Right atrium auricular region (tissue), 2 donors: ENCODE measurements around the gene LIMS4. TPM values are rescaled to one million over a fixed set of nuclear protein-coding genes. Genes with fewer than 3 reads are reported as not detected.
"Not testable (repeated sequence)": the region's sequence is repeated elsewhere in the genome, so short reads cannot be mapped to it uniquely, and the experiment has no call there.

Source experiments
- DNase-seq: peaks from one replicate; pipeline ENCODE4 v3.0.0-alpha.2; 2019; ENCODE audit warnings: low spot score
- H3K27ac ChIP-seq, 2 donors: fragments of 200-600 bp; sonication (generic); 1 replicate in 1 of 2; 2 replicates in 1 of 2; pipeline ENCODE4 v1.5.1; 2016 to 2019
- H3K27me3 ChIP-seq, 2 donors: fragments of 200-600 bp; sonication (generic); one replicate each; pipeline versions ENCODE4 v1.5.1 to v1.6.0; 2017 to 2019
- H3K36me3 ChIP-seq: fragments of 200-600 bp; sonication (generic); one replicate; pipeline ENCODE4 v1.5.1; 2016
- H3K4me1 ChIP-seq, 2 donors: fragments of 200-600 bp; sonication (generic); one replicate each; pipeline versions ENCODE4 v1.5.1 to v1.6.0; 2017 to 2019
- H3K4me3 ChIP-seq, 2 donors: fragments of 200-600 bp; sonication (generic); 1 replicate in 1 of 2; 2 replicates in 1 of 2; pipeline ENCODE4 v1.5.1; 2017 to 2019; ENCODE audit warnings: mild to moderate bottlenecking in 1 of 2, moderate library complexity in 1 of 2
- H3K9me3 ChIP-seq, 2 donors: fragments of 200-600 bp; sonication (generic); one replicate each; pipeline ENCODE4 v1.5.1; 2019
- total RNA-seq, 2 donors: library from RNA; depleted of rRNA; stranded (reverse); fragments of >200 nt; gene quantifications; one replicate each; pipeline ENCODE4 v1.1.0, GENCODE V29; 2016

The LIMS4 gene, protein sequence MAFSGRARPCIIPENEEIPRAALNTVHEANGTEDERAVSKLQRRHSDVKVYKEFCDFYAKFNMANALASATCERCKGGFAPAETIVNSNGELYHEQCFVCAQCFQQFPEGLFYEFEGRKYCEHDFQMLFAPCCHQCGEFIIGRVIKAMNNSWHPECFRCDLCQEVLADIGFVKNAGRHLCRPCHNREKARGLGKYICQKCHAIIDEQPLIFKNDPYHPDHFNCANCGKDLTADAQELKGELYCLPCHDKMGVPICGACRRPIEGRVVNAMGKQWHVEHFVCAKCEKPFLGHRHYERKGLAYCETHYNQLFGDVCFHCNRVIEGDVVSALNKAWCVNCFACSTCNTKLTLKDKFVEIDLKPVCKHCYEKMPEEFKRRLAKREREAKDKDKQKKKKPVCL
- total RNA-seq: 1 to 10 TPM; 2.9 to 5.2 TPM

DNA sequence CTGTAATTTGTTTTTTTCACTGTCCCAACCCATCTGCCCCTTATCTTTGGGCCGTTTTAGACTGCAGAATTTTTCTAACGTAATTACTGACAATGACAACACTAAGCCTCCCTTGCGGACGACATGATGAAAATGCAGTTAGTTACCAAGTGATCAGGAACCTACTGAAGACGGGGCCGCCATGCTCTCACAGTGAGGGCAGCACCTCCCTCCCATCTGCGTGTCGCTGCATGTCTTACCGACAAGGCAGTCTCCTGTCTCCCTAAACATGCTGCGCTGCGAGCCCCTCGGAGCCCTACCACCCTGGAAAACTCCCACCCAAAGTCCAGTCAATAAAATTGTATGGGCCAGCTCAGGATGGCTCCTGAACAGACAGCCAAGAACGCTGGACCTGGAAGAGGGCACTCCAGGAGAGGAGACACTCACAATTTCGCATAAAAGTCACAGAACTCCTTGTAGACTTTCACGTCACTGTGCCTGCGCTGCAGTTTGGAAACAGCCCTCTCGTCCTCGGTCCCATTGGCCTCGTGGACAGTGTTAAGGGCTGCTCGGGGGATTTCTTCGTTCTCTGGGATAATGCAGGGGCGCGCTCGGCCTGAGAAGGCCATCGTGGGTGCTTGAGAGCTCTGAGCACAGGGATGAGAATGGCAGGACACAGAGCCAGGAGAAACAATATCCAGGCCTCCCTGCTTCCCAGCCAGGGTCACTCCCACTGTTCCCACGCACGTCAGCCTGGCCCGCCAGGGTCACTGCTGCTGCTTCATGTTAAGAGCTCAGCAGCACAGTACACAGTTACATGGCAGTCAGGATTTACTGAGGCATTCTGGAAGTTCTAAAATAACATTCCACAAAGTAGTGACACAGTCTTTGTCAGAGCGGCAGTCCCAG lies at the start of gene LIMS4:
Gene LIMS4 (minus strand): TSS at position 646 of the 888 bp plus-strand sequence. CDS start 38 bp downstream, at position 608.
- H3K27me3 ChIP-seq, H3K4me1 ChIP-seq, H3K27ac ChIP-seq, H3K36me3 ChIP-seq, H3K9me3 ChIP-seq, H3K4me3 ChIP-seq, DNase-seq: not testable (repeated sequence)

DNA sequence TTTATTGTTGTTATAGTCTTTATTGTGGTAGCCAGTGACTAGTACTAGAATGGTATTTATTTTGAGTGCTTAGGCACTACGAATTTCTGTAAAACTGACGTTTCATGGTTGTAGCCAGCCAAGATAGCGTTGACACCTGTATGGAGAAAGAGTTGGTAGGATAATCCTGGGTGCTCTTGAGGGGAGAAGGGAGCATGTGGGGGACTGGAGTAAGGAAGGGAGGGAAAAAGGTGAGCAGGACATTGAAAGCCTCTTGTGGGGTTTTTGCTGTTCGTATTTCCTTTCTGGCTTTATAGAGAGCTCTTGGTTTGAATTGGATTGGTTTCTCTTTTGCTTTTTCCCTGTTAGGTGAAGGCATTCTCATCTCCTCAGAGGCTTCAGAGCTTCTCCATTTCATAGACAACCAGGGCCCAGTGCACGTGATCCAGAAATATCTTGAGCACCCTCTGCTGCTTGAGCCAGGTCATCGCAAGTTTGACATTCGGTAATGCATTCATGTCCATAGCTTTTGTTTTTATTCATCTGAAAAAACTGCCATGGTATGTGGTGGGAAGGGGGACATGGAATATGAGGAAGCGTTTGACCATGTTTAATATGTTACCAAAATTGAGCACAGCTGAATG lies 27.2 kb upstream of the LIMS4 start:
- not testable (repeated sequence) for H3K36me3 ChIP-seq, H3K9me3 ChIP-seq, H3K4me3 ChIP-seq, H3K27me3 ChIP-seq, DNase-seq, H3K27ac ChIP-seq, H3K4me1 ChIP-seq

DNA sequence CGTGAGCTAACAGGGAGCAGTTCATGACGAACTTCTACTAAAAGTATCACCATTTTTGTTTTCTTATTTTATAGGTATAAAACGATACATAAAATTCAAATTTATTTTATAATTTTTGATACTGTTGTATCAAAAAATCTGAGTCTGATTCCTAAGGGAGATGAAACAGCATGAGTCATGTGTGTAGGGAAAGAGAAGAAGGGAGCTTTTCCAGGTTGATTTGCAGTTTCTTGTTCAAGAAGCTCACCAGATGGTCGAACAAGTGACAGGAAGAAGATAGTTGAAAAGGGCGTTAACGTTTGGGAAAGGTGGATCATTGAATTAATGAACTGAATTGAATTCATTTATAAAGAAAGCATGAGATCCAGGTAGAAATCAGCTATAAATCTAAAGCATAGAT lies 23.4 kb upstream of the LIMS4 start:
- not testable (repeated sequence) for DNase-seq, H3K4me1 ChIP-seq, H3K36me3 ChIP-seq, H3K27ac ChIP-seq, H3K4me3 ChIP-seq, H3K9me3 ChIP-seq, H3K27me3 ChIP-seq

DNA sequence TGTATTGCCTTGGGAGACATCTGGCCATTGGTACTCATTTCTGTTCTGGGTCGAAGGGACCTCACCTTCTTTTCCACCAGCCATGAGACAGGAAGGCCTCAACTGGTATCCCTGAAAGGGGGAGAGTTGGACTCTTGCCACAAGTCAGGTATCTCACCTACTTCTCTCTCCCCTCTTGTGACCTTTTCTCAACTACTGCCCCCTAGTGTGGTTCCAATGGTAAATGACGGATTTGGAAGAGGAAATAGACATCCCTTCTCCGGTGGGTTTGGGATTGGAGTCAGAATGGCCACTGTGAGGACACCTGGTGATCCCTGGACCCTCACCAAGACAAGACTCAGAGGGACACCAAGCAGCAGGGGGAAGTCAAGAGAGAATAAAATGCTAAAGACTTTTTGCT lies 21.9 kb upstream of the LIMS4 start:
- not testable (repeated sequence) for DNase-seq, H3K4me1 ChIP-seq, H3K4me3 ChIP-seq, H3K27me3 ChIP-seq, H3K9me3 ChIP-seq, H3K36me3 ChIP-seq, H3K27ac ChIP-seq

DNA sequence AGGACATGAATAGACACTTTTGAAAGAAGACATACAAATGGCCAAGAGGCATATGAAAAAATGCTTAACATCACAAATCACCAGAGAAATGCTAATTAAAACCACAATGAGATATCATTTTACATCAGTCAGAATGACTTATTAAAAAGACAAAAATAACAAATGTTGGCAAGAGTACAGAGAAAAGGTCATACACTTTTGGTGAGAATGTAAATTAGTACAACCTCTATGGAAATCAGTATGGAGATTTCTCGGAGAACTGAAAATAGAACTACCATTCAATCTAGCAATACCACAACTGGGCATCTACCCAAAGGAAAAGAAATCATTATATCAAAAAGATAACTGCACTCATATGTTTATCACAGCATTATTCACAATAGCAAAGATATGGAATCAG lies 16.4 kb upstream of the LIMS4 start:
- H3K27ac ChIP-seq, H3K4me3 ChIP-seq, H3K9me3 ChIP-seq, DNase-seq, H3K27me3 ChIP-seq, H3K36me3 ChIP-seq, H3K4me1 ChIP-seq: not testable (repeated sequence)

DNA sequence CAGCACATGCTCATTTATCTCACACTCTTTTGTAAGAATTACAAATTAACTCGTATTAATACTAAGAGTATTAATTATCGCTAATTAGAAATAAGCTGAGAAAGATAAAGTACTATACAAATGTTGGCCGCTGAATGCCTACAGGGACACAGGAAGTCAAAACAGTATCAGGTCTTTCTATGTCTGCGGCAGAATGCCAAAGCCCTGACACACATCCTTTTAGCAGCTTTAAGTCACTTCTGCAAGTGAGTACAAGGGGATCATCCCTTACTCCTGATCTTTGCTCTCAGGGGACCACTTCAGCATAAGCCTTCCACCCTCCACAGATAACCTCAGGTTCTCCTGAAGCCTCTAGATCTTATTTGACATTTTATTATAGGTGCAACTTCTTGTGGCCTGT lies 10.1 kb upstream of the LIMS4 start:
- DNase-seq, H3K36me3 ChIP-seq, H3K27me3 ChIP-seq, H3K9me3 ChIP-seq, H3K4me3 ChIP-seq, H3K27ac ChIP-seq, H3K4me1 ChIP-seq: not testable (repeated sequence)

DNA sequence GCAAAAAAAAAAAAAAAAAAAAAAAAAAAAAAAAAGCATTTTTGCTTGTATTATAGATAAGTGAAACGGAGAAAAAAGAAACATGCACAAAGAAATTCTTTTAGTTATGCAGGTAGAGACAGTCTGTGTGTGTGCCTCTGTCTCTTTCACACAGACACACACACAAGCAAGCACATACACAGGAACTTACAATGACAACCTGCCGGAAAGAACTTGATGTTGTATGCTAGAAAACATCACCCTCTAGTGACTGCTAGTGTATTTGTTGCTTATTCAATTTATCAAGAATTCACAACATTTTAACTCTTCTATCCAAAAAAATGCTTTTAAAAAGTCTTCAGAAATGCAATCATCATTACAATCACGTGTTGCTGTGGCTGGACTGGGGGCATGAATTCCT lies 8.6 kb upstream of the LIMS4 start:
- not testable (repeated sequence) for DNase-seq, H3K27ac ChIP-seq, H3K4me3 ChIP-seq, H3K4me1 ChIP-seq, H3K27me3 ChIP-seq, H3K9me3 ChIP-seq, H3K36me3 ChIP-seq

DNA sequence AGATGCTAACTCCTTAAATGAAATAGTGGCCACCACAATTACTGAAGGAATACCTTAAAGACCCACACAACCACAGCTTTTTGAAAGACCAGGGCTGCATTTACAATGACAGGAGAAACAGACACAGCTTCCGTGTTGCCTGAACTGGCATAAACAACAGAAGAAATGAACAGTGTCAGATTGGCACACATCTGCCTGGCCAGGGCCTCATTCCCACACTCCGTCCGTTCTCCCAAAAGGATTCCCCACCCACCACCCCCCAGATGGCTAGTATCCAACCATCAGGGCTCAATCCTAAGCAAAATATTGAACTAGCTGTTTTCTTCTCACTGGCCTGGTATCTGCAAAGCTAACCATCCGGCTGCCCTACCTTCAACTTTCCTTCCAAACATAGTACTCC lies 7.5 kb upstream of the LIMS4 start:
- H3K9me3 ChIP-seq, H3K4me3 ChIP-seq, H3K36me3 ChIP-seq, H3K4me1 ChIP-seq, H3K27ac ChIP-seq, H3K27me3 ChIP-seq, DNase-seq: not testable (repeated sequence)

DNA sequence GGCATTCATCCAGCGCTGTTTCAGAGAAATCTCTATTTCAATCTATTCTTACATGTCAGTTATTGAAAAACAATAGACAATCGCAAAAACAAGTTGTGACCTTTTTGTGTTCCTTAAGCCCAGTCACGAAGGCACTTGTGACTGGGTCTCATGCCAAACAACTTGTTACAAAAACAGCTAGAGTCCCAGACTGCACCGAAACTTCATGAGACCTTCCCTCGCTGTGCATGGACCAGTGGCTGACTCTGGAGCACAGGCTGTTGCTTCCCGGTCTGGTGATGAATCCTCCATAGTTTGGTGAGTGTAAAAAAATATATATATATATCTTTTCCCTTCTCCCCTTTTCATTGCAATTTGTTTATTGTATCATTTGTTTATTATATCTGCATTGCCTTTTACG lies 4.8 kb upstream of the LIMS4 start:
- H3K4me1 ChIP-seq, H3K27ac ChIP-seq, H3K36me3 ChIP-seq, H3K4me3 ChIP-seq, H3K9me3 ChIP-seq, DNase-seq, H3K27me3 ChIP-seq: not testable (repeated sequence)

DNA sequence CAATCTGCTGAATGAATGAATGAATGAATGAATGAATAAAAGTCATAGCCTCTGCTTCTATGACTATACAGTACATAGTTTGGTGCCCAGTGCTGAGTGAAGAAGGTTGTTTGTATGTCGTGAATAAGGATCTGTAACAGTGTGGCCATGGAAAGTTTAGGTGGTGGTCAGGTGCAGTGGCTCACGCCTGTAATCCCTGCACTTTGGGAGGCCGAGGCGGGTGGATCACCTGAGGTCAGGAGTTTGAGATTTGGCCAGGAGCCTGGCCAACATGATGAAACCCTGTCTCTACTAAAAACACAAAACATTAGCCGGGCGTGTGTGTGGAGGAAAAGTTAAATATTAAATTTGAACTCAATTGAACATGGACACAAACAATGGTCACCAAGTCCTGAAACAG lies 4.3 kb upstream of the LIMS4 start:
- H3K4me1 ChIP-seq, H3K36me3 ChIP-seq, H3K27me3 ChIP-seq, H3K4me3 ChIP-seq, H3K27ac ChIP-seq, DNase-seq, H3K9me3 ChIP-seq: not testable (repeated sequence)

DNA sequence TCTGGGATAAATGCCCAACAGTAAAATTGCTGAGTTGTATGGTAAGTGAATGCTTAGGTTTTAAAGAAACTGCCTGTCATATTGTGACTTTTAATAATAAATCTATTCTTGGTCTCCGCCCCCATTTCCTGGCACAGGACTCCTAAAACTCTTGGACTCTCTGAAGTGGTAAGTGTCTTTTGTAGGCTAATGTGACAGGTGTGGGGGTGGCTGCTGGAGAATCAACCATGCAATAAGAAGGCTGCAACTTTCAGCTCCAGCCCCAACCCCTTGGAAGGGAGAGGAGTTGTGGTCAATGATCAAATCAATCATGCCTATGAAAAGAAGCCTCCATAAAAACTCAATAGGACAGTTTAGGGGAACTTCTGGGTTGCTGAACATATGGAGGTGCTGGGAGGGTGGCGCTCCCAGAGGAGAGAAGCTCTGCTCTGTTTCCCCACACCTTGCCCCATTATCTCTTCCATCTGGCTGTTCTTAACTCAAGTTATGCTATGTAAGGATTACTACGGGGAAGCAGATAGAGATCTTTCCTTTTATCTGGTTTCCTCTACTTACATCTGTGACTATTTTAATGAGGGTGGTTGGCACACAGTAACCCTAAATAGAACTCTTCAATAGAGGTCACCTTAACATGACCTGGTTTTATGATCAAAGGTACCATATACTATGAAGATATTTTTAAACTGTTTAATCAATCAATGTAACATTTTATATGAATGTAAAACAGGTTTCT lies 3.2 kb upstream of the LIMS4 start:
- not testable (repeated sequence) for H3K27ac ChIP-seq, H3K9me3 ChIP-seq, H3K4me1 ChIP-seq, H3K27me3 ChIP-seq, H3K36me3 ChIP-seq, H3K4me3 ChIP-seq, DNase-seq

DNA sequence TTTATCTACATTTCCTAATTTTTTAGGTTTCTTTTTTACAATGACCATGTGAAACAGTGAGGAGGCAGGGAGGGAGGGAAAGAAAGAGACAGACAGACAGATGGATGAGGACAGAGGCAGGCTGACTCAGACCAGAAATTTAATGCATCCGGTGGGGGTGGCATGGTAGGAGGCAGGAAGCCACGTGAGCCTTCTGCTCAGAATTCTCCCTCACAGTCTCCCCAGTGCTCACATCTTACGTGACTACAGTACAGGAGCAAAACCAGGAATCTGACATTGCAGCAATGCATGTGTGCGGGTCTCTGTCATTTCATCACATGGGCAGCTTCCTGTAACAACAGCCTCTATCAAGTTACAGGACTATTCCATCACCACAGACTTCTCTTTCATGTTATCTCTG lies 2.3 kb upstream of the LIMS4 start:
- not testable (repeated sequence) for H3K9me3 ChIP-seq, H3K36me3 ChIP-seq, H3K27ac ChIP-seq, H3K4me3 ChIP-seq, H3K27me3 ChIP-seq, DNase-seq, H3K4me1 ChIP-seq

DNA sequence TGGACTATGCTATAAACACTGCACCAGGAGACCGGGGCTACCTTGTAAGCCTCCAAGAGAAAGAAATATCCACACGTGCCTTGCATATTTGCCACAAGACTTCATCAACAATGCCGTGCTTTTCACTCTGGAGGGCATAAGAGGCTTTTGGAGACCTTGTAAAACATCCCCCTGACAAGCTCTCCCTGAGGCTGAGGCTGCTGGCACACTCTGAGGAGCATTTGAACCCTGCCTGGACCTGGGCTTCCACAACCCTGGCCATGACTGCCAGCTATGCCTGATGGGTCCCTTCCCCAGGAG lies 393 bp upstream of the LIMS4 start:
- not testable (repeated sequence) for H3K4me1 ChIP-seq, H3K27ac ChIP-seq, H3K4me3 ChIP-seq, H3K9me3 ChIP-seq, H3K27me3 ChIP-seq, DNase-seq, H3K36me3 ChIP-seq

DNA sequence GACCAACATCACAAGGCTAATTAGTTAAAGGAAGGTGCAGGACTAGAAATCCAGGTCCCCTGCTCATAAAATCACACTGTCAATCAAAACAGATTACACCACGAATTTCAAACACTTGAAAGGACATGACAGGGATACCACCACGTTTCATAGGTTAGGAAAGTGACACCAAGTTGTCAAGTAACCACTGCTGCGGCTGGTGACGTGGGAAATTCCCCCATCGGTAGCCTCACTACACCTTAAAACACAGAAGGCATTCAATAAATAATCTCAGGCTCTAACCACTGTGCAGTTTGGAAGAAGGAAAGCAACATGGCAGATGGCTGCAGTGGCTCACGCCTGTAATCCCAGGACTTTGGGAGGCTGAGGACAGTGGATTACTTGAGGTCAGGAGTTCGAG lies 3.7 kb downstream of the LIMS4 start:
- not testable (repeated sequence) for H3K27me3 ChIP-seq, DNase-seq, H3K9me3 ChIP-seq, H3K36me3 ChIP-seq, H3K4me1 ChIP-seq, H3K4me3 ChIP-seq, H3K27ac ChIP-seq
